Stimulated activated CD4-positive, alpha-beta T cell treated with anti-CD3 and anti-CD28 coated beads, Interleukin-1b, Interleukin-23, amount 100 ng/mL, for 4 hours (primary cell): ENCODE results near the gene ADCY10.
"Not testable (repeated sequence)": the region's sequence is repeated elsewhere in the genome, so short reads cannot be mapped to it uniquely, and the experiment has no call there.

Source experiments
- DNase-seq, 2 donors: peaks; one replicate each; pipeline ENCODE4 v3.0.0-alpha.2; 2020; ENCODE audit warnings: low read depth in 2 of 2

The ADCY10 gene

DNA sequence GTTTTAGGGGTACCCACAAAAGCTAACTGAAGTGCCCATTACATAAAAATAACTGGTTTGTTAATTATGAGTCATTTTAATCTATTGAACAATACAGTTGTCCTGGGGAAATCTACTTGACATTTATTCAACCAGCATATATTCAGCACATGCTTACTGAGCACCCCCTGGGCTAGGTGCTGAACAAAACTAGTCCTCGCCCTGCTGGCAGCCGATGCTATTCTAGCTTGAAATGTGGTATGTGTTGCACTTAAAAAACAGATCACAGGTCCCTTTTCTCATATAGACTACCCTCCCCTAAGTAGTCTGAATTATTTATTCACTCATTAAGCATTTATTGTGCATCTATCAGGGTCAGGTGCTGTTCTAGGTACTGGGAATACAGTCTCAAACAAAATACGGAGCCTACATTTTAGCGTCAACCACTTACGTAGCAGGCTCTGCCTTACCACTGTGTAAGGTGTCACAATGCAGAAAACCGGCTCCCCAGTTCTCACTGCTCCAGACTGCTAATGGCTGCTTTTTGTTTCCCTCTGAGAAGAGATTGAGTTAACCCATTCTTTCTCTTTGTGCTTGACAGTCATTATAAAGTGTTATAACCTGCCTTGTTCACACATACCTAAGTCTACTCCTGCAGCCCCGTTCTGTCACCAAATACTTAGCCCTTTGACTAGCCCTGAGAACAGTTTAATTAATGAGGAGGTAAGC lies 57.1 kb downstream of the ADCY10 start:
- no peak for DNase-seq

DNA sequence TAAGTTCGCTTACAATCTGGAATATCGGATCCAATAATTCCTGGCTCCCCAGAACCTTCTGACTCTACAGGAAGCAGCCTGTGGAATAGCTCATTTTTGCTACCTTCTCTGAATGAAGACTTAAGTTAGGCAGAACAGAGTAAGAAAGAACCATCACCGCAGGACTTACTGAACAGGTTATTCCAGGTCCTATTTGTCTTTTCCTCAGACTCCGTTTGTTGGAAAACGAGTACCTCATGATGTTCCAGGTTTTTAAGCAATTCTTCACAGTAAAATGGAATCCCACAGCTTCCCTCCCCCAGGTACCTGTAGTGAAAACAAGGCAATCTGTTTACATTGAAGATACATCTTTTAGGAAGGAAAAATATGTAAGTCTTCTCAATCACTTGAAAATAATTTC lies 59.8 kb downstream of the ADCY10 start:
- no peak for DNase-seq

DNA sequence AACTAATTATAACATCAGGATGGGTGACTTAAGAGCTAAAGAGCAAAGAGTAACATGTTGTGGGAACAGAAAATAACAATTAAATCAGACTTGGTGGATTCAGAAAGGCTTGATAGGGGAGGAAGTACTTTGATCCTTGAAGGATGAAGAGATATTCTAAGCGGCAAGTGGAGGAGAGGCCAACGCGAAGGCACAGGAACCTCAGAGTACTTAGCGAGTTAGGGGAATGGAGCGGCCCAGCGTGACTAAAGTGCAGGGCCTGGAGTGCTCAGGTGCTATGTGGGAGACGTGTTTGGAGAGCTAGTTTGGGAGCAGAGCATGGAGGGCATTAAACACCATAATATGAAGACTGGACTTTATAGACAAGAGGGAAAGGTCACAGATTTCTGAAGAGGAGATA lies 64.3 kb downstream of the ADCY10 start:
- no peak for DNase-seq

DNA sequence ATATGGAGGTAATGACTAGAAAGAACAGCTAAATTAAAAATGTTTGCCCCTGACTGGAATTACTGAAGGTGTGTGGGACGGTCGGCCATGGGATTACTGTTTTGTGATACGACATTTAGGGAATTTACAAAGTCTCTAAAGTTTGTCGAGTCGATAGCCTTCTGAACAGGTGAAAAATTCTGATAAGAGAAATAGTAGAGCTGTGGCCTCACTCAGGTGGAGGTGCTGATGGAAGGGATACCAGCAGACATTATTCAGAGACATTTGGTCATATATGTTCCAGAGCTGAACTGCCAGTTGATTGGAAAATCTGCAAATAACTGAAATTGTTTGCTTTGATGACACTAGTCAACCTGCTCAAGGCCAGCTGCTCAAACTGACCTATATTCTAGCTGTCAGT lies 71.1 kb downstream of the ADCY10 start:
- no peak for DNase-seq

DNA sequence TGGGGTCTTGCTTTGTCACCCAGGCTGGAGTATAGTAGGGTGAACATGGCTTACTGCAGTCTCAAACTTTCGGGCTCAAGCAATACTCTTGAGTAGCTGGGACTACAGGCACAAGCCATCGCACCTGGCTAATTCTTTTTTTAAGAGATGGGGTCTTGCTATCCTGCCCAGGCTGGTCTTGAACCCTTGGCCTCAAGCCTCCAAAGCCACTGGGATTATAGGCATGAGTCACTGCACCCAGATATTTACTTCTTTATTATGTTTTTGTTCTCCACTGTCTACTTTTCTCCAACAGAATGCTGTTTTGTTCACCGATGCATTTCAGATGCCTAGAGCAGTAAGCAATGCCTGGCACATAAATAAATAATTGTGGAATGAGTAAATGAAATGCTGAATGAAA lies 72.4 kb downstream of the ADCY10 start:
- DNase-seq: no peak

DNA sequence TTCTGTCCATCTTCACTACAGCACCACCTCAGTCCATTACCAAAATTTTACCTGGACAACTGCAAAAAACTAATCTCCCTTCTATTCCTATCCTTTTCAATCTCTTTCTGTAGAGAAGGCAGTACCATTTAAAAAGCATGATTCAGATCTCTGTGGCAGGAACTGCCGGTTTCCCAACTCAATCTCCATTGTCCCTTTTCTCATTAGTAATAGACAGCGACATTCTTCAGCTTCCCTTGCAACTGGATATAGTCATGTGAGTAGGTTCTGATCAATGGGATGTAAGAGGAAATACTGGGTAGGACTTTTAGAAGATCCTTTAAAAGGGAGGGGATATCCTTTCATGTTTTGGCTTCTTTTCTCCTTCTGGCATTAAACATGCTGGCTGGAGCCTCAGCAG lies 74.9 kb downstream of the ADCY10 start:
- DNase-seq: no peak

DNA sequence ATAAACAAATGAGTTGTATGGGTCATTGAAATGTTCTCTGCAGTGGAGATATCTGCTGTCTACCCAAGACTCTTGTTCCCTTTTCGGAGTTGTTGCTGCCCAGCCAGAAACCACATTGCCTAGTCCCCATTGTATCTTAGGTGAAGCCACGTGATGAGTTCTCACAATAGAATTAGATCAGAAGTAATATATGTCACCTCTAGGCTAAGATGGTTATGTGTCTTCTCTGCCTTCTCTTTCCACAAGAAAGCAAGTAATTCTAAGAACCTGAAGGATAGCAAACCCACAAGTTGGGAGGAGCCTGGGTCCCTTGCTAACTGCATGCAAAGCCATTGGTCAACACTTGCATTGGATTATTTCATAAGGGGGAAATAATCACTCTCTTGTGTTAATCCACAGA lies 76.6 kb downstream of the ADCY10 start:
- DNase-seq: no peak

DNA sequence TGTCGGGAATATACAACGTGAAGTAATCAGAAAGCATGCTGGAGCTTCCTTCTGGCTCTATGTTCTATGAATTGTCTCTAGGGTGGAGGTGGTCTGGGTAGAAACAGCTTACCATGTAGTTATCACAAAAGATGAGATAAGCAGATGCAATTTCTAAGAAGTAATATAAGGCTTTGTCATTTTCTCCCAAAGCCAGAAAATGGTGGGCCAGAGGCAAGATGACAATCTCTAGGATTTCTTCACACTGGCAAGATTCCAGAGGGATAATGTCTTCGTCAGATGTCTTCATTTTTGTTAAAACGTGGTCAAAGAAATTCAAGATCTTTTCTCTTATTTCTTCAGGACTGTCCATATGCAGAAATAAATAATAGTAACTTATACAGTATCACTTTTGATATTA lies 77.7 kb downstream of the ADCY10 start:
- no peak for DNase-seq

DNA sequence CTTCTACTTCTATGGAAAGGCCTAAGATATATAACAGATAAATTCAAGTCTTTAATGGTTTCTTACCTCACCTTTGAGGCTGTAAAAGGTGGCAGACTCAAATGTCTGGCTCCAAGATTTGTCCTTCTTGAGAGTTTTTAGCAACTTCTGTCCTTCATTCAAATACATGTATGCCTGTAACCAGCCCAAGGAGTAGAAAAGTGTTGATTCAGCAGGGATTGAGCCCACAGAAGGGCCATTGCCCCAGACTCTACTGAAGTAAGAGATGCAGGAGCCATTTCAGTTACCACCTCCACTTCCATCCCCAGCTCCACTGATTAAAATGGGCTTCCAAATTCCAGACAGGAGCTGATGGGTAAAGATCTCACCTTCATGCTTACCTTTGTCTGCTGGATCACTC lies 80.0 kb downstream of the ADCY10 start:
- no peak for DNase-seq

DNA sequence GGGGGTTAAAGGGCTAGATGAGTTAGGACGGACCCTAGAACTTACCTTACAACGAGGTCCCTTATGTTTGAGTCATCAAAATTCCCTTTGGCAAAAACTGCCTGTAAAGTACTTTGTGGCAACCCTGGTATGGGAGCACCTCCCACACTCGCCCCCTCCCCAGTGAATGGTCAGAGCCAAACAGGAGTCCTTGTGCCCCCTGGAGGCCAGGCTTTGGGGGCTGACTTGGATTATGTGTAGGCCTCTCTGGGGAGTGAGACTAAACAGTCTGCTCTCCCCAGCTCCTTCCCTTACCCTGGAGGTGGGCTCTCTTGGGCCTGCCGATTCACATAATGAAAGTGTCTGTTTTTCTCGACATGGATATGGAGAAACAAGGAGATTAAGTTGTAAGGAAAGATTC lies 81.2 kb downstream of the ADCY10 start:
- no peak for DNase-seq

DNA sequence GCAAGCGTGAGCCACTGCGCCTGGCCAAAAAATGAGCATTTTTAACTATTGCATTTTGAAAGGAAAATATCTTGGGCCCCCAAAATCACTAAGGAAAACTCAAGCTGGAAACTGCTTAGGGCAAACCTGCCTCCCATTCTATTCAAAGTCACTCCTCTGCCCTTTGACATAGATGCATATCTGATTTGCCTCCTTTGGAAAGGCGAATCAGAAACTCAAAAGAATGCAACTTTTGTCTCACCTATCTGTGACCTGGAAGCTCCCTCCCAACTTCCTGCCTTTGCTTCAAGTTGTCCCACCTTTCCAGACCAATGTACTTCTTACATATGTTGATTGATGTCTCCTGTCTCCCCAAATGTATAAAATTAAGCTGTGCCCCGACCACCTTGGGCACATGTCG lies 83.3 kb downstream of the ADCY10 start:
- DNase-seq: not testable (repeated sequence)

DNA sequence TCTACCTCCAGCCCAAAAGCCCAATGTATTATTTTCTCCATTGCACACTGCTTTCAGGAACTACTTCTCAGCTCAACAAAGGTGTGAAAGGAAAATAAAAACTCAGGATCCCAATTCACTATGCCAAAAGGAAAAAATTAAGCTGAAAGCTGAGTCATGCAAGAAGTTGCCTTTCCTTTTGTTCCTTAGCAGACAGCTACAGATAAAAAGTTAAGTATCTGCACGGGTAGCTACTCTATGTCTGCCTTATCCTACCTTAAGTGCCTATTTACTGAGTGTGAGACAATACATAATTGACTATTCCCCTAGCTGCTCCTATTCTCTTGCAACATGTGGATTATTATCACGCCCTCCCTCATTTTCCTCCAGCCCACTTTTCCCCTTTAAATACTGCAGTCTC lies 84.1 kb downstream of the ADCY10 start:
- DNase-seq: no peak

DNA sequence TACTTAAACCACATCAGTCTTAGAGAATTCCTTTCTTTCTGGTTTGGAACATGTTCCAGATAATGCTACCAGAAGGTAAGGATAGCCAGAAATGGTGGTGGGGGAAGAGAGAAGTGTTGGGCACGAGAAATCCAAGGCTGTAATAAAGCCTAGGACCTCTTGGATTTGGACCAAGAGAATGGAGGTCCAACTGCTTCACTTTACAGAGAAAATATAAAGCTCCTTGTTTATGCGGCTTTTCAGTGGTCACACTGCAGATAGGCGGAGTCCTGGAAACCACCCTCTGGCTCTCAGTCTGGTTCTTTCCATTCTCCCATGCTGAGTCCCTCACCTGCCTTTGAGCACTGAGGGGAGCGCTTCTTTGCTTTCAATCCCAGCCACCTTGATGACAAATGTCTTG lies 87.8 kb downstream of the ADCY10 start:
- no peak for DNase-seq

DNA sequence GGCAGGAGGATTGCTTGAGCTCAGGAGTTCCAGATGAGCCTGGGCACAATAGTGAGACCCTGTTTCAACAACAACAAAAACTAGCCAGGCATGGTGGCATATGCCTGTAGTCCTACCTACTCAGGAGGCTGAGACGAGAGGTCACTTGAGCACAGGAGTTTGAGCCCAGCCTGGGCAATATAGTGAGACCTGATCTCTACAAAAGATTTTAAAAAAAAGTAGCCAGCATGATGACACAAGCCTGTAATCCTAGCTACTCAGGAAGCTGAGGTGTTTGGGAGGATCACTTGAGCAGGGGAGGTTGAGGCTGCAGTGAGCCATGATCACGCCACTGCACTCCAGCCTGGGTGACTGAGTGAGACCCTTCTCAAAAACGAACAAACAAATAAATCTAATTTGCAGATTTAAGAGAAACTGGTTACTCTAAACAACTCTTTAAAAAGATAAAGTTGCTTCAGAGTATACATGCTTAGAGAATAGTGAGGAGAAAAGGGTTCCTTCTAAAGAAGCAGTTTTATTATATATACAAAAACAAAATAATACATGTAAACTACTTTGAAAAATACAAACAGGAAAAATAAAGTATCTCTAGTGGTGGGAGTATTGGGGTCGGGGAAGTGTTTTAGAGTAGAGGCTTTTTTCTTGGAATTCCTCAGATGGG lies 88.4 kb downstream of the ADCY10 start:
- no peak for DNase-seq

DNA sequence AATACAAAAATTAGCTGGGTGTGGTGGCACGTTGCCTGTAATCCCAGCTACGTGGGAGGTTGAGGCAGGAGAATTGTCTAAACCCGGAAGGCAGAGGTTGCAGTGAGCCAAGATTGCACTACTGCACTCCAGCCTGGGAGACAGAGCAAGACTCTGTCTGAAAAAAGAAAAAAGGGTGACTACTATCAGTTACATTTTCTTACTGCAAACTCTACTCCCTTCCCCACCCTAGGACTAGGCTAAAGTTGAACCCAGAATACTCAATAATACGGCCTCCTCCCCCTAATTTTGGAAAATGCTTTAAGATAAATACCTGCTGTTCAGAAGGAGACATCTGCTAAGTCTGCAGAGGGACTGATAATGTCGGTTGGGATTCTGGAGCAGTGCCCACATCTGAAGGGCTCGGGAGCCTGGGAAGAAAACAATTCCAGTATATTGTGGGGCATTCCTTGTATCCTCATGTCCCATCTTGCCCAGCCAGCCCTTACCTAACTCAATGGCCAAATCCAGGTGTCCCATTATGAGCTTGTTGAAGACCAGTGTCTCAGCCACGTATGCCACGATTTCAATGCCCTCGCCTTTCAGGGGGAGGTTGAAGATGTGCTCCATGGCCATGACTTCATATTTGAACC lies 89.7 kb downstream of the ADCY10 start:
- DNase-seq: no peak

DNA sequence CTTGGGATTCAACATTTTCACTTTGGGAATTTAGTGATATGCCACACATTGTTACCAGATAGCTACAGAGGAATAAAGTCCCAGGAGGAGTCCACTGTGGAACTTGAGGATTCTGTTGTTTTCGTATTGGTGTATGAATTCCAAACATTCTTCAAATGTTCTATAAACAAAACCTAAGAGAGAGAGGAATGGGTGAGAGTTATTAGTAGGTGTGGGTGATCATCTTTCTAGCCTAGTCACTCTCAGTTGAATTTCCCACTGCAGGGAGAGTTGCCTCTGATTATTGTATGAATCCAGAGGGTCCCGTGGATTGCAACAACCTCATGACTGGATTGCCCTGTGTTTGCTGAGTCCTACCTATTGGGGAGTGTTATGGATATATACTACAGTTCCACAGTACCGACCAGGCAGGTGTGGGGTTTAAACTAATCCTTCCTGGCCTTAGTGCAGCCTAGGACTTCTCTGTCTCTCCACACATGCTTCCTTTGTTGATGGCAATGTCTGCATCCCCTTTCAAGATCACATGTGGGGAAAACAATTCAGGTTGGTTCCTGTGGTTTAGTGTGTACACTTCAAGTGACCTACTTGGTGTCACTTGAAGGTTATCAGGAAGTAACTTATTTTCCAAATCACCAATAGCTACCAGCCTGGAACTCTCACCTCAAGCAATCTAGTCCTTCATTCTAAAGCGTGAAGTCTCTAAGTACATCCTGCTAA lies 91.8 kb downstream of the ADCY10 start:
- no peak for DNase-seq

DNA sequence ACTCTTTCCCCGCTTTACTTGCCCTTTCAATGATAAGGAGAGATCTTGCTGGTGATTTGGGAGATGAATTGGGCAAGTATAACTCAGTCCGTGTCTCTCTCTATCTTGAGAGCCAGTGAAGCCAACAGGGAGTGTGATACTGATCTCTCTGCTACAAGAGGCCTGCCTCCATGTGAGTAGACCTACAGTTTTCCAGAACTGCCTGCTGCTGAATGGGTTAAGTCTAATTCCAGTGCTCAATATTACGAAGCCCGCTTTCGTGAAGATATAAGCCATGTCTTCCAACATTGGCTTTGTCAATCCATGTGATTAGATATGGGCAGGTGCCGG lies 92.6 kb downstream of the ADCY10 start:
- DNase-seq: no peak

DNA sequence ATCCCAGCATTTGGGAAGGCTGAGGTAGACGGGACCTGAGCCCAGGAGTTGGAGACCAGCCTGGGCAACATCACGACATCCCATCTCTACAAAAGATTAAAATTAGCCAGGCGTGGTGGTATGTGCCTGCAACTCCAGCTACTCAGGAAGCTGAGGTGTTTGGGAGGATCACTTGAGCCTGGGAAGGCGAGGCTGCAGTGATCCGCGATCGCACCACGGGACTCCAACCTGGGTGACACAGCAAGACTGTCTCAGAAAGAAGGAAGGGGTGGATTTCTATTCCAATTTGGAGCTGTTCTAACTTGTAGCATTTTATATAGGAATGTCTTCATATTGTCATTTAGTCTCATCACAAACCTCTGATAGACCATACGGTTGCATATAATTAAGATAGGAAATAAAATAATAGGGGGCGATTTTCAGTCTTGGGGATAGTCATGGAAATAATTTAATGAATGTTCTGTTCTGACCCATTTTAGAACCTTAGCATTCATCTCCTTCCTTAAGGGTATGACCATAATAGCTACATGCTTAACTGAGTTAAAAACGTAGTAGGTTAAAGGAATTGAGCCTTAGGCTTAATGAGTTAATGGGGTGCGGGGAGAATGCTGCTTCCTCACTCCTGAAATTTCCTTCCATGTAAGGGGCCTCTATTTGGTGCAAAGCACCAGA lies 93.1 kb downstream of the ADCY10 start:
- DNase-seq: no peak

DNA sequence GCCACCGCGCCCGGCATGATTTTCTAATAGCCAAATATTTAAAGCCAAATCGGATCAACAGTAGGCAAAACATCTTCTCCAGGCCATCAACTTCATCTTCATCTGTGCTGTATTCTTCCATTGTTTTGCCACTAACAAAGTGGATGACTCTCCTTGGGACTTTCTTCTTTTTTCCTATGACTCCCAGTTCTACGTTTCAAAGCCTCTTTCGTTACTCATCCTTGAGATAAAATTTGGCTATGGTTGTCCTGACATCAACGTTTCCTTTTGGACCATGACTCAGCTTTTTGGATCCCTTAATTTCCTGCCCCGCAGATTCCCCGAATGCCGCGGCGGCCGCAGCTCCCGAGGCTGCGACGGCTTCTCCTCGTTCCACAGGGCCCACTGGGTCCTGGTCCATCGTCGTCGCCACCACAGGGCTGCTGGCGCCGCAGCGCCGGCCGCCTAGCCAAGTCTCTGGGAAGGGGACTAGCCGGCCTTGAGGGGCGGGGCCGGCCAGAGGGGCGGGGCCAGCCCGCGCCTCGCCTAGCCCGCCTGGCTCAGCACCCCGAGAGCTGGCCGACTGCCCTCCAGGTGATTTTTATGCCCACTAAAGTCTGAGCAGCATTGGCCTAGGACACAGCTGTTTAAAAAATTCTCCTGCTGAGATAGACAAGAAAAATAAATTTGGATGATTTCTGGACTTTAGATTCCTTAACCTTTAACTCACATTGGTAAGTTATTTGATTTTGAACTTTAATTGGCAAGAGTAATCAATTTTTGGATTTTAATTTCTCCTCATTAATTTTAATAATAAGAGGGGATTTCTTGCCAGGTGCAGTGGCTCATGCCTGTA lies 93.9 kb downstream of the ADCY10 start:
- peak in 1 of 2 donors; percentile 13 for DNase-seq

DNA sequence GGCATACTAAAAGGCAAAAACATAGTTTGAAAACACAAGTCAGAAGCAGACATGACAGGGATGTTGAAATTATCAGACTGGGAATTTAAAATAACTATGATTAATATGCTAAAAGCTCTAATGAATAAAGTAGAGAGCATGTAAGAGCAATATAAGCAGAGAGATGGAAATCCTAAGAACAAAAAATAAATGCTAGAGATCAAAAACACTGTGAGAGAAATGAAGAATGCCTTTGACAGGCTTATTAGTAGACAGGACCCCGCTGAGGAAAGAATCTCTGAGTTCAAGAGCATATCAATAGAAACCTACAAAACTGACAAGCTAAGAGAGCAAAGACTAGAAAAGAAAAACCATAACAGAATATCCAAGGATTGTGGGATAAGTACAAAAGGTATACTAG lies 98.3 kb downstream of the ADCY10 start:
- no peak for DNase-seq

DNA sequence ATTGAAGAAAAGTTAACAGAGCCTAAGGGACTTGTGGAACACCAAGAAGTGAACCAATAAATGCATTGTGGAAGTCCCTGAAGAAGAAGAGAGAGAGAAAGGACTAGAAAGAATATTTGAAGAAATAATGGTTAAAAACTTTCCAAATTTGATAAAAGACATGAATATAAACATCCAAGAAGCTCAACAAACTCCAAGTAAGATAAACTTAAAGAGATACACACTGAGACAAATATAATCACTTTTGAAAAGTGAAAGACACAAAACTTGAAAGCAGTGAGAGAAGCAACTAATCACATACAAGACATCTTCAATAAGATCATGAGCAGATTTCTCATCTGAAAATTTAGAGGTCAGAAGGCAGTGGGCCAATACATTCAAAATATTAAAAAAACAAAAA lies 101.0 kb downstream of the ADCY10 start:
- DNase-seq: no peak
